Measurements from ENCODE around the gene PSMC1.

PSMC1 gene

DNA sequence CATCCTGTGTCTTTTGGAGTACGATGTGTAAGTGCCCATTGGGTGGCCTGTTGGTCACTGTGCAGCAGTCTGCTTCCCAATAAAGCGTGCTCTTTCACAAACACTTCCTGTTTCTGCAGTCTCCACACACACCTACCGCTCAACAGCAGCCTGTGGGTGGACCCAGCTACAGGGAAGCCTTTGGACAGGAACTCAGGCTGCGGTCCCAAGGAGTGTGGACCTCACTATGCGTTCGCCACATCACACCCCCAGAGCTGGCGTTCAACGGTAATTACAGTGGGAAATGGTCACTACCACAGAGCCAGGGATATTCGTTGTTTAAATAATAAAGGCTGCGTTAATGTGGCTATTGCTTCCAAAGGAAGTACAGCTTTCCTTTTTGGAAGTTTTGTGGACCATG lies 16.2 kb downstream of the PSMC1 start:
- Histone ChIP-seq H3K4me3 (replicated peaks; ENCODE audit: insufficient read depth, low read length) (no peak overlapping the region), H3K27ac (replicated peaks) (peak overlapping the region; percentile 42), H3K27me3 (ENCODE audit: insufficient read depth, poor library complexity, severe bottlenecking) (no peaks in the 10 kb centered on the region)
- DNase-seq (ENCODE audit: low read depth in 1 of 2, low spot score in 1 of 2), result peak in 1 of 2 experiments; percentile 81
- TF ChIP-seq GABPA (IDR thresholded peaks at IDR 0.05; ENCODE audit: low read depth) (no peak), SPI1 (IDR thresholded peaks at IDR 0.05; ENCODE audit: borderline replicate concordance, low read depth) (peak; percentile 80)

DNA sequence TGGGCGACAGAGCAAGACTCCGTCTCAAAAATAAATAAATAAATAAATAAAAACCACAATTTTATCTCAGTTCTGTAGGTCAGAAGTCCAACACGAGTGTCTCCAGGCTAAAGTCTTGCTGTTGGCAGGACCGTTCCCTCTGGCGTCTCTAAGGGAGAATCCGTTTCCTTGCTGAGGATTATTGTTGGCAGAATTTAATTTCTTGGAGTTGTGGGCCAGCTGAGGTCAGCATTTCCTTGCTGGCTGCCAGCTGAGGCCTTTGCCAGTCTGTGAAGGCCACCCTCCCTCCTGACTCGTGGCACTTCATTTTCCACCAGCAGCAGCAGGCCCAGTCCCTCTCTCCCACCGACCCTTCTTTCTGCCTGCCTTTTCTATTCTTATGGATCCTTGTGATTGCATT lies 17.2 kb downstream of the PSMC1 start:
- Histone ChIP-seq H3K27ac (replicated peaks) (no peak overlapping the region), H3K4me3 (replicated peaks; ENCODE audit: insufficient read depth, low read length) (no peak overlapping the region), H3K27me3 (ENCODE audit: insufficient read depth, poor library complexity, severe bottlenecking) (no peaks in the 10 kb centered on the region)
- no peak for TF ChIP-seq SPI1 (IDR thresholded peaks at IDR 0.05; ENCODE audit: borderline replicate concordance, low read depth)
- TF ChIP-seq, protein P1, sequence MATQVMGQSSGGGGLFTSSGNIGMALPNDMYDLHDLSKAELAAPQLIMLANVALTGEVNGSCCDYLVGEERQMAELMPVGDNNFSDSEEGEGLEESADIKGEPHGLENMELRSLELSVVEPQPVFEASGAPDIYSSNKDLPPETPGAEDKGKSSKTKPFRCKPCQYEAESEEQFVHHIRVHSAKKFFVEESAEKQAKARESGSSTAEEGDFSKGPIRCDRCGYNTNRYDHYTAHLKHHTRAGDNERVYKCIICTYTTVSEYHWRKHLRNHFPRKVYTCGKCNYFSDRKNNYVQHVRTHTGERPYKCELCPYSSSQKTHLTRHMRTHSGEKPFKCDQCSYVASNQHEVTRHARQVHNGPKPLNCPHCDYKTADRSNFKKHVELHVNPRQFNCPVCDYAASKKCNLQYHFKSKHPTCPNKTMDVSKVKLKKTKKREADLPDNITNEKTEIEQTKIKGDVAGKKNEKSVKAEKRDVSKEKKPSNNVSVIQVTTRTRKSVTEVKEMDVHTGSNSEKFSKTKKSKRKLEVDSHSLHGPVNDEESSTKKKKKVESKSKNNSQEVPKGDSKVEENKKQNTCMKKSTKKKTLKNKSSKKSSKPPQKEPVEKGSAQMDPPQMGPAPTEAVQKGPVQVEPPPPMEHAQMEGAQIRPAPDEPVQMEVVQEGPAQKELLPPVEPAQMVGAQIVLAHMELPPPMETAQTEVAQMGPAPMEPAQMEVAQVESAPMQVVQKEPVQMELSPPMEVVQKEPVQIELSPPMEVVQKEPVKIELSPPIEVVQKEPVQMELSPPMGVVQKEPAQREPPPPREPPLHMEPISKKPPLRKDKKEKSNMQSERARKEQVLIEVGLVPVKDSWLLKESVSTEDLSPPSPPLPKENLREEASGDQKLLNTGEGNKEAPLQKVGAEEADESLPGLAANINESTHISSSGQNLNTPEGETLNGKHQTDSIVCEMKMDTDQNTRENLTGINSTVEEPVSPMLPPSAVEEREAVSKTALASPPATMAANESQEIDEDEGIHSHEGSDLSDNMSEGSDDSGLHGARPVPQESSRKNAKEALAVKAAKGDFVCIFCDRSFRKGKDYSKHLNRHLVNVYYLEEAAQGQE (IDR thresholded peaks at IDR 0.05; ENCODE audit: insufficient replicate concordance, low read depth), result no peak
- no peak for TF ChIP-seq POLR2AphosphoS5 (IDR thresholded peaks at IDR 0.05; ENCODE audit: low read depth)
- TF ChIP-seq GABPA (IDR thresholded peaks at IDR 0.05; ENCODE audit: low read depth), result no peak
- TF ChIP-seq, protein P2, sequence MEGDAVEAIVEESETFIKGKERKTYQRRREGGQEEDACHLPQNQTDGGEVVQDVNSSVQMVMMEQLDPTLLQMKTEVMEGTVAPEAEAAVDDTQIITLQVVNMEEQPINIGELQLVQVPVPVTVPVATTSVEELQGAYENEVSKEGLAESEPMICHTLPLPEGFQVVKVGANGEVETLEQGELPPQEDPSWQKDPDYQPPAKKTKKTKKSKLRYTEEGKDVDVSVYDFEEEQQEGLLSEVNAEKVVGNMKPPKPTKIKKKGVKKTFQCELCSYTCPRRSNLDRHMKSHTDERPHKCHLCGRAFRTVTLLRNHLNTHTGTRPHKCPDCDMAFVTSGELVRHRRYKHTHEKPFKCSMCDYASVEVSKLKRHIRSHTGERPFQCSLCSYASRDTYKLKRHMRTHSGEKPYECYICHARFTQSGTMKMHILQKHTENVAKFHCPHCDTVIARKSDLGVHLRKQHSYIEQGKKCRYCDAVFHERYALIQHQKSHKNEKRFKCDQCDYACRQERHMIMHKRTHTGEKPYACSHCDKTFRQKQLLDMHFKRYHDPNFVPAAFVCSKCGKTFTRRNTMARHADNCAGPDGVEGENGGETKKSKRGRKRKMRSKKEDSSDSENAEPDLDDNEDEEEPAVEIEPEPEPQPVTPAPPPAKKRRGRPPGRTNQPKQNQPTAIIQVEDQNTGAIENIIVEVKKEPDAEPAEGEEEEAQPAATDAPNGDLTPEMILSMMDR (IDR thresholded peaks at IDR 0.05; ENCODE audit: insufficient read depth, low read length), result no peak
- DNase-seq (ENCODE audit: low read depth in 1 of 2, low spot score in 1 of 2), result no peak

DNA sequence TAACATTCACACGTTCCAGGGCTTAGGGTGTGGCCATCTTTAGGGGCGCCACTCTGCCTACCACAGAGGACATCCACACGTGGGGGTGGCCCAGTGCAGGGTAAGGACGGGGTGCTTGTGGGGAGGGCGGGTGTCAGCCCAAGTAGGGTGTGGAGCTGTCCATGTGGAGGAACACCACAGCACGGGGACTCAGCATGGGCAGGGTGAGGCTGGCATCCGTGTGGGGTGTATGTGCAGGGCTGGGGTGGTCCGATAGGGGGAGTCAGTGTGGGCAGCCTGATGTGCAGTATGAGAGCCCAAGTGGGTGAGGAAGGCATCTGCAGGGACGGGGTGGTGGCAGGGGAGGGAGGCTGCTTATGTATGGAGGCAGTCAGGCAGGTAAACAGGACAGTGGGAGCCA lies 17.7 kb downstream of the PSMC1 start:
- DNase-seq (ENCODE audit: low read depth in 1 of 2, low spot score in 1 of 2), result no peak
- no peak overlapping the region for H3K27ac ChIP-seq (replicated peaks)

More for the DNA sequence above, 17.7 kb downstream of the PSMC1 start:
- no peaks in the 10 kb centered on the region for H3K27me3 ChIP-seq (ENCODE audit: insufficient read depth, poor library complexity, severe bottlenecking)
- no peak overlapping the region for H3K4me3 ChIP-seq (replicated peaks; ENCODE audit: insufficient read depth, low read length)
- TF ChIP-seq, protein P2 (IDR thresholded peaks at IDR 0.05; ENCODE audit: insufficient read depth, low read length), result no peak
- no peak for TF ChIP-seq SPI1 (IDR thresholded peaks at IDR 0.05; ENCODE audit: borderline replicate concordance, low read depth)
- TF ChIP-seq, protein P1 (IDR thresholded peaks at IDR 0.05; ENCODE audit: insufficient replicate concordance, low read depth), result no peak
- peak; percentile 45; the same call in 1 of the 2 replicates for TF ChIP-seq POLR2AphosphoS5 (IDR thresholded peaks at IDR 0.05; ENCODE audit: low read depth)
- no peak for TF ChIP-seq GABPA (IDR thresholded peaks at IDR 0.05; ENCODE audit: low read depth)
